HepG2 (cell line): Measurements from ENCODE around the gene MXI1. TPM values are rescaled to one million over a fixed set of nuclear protein-coding genes. Genes with fewer than 3 reads are reported as not detected.

Experiments used
- ATAC-seq: fragments of 200-7000 bp; cut with Tn5 transposase; 3 replicates; pipeline ENCODE4 v1.9.1; 2020; ENCODE audit warnings: mild to moderate bottlenecking, moderate library complexity
- BruUV-seq: library from RNA; stranded (reverse); fragments of 400-500 nt; replicated peaks from 2 replicates; lab custom pipeline; 2021; lab: Mats Ljungman, UMichigan
- CTCF ChIA-PET: fragments of 300-600 bp; formaldehyde crosslinking; extraction: SDS; loops from one replicate; lab custom pipeline; 2021; ENCODE audit warnings: low total read pairs, inconsistent platforms, low intra/inter-chr PET ratio; lab: Yijun Ruan, JAX
- POLR2A ChIA-PET: fragments of 350-600 bp; sonication (Branson Sonifier 250); formaldehyde crosslinking; loops from one replicate; lab custom pipeline; 2020; ENCODE audit warnings: antibody characterized with exemption, inconsistent platforms; lab: Yijun Ruan, JAX
- DNase-seq: peaks from one replicate; pipeline ENCODE4 v3.0.0-alpha.2; 2015; ENCODE audit warnings: low spot score
- FAIRE-seq: peaks from 3 replicates; lab custom pipeline; 2011; peaks lifted over from hg19 to GRCh38; lab: Jason Lieb, UNC
- H2AFZ ChIP-seq: one replicate; pipeline ENCODE4 v1.6.1; 2011; ENCODE audit warnings: low read length, inconsistent platforms
- H3K27ac ChIP-seq: fragments of 300-600 bp; 3 replicates; pipeline ENCODE4 v1.8.0; 2011; ENCODE audit warnings: mixed run types, mild to moderate bottlenecking, mixed read lengths, low read length, inconsistent platforms; ENCODE audit not compliant: insufficient read depth; ENCODE audit errors: extremely low read length
- H3K27me3 ChIP-seq, 2 experiments: fragments of 200-600 bp in 1 of 2; 2 replicates in 1 of 2; 3 replicates in 1 of 2; pipeline versions ENCODE4 v1.6.0 to v1.8.0; 2011; ENCODE audit warnings: low read length in 2 of 2, mild to moderate bottlenecking in 2 of 2, moderate library complexity in 2 of 2, inconsistent platforms in 1 of 2; ENCODE audit not compliant: insufficient read depth in 2 of 2, control insufficient read depth in 1 of 2
- H3K36me3 ChIP-seq, 2 experiments: fragments of 200-600 bp in 1 of 2; replicated peaks in 1 of 2; 2 replicates in 1 of 2; 3 replicates in 1 of 2; pipeline versions ENCODE4 v1.5.1 to v1.8.0; 2011; ENCODE audit warnings: low read length in 2 of 2, inconsistent platforms in 1 of 2; ENCODE audit not compliant: insufficient read depth in 2 of 2, control insufficient read depth in 1 of 2
- H3K4me1 ChIP-seq: 2 replicates; pipeline ENCODE4 v1.5.1; 2012; ENCODE audit warnings: low read length, inconsistent platforms; ENCODE audit not compliant: insufficient read depth
- H3K4me2 ChIP-seq: 2 replicates; pipeline ENCODE4 v1.6.0; 2011; ENCODE audit warnings: low read depth, low read length, inconsistent platforms
- H3K4me3 ChIP-seq, 3 experiments: fragments of 200-600 bp in 1 of 3; sonication (generic), shearing (Covaris generic) in 1 of 3; replicated peaks in 1 of 3; 2 replicates each; pipeline ENCODE4 v1.5.1; 2011 to 2016; ENCODE audit warnings: low read length in 3 of 3, inconsistent platforms in 2 of 3, low read depth in 2 of 3, mild to moderate bottlenecking in 2 of 3, control low read depth in 1 of 3, mixed read lengths in 1 of 3; ENCODE audit not compliant: insufficient read depth in 1 of 3
- H3K79me2 ChIP-seq: one replicate; pipeline ENCODE4 v1.6.1; 2011; ENCODE audit warnings: low read length, inconsistent platforms; ENCODE audit not compliant: insufficient read depth
- H3K9ac ChIP-seq: 2 replicates; pipeline ENCODE4 v1.6.0; 2011; ENCODE audit warnings: mild to moderate bottlenecking, low read depth, low read length, inconsistent platforms; ENCODE audit not compliant: insufficient read depth
- H3K9me3 ChIP-seq: 2 replicates; pipeline ENCODE4 v1.5.1; 2012; ENCODE audit warnings: mild to moderate bottlenecking, low read length
- H4K20me1 ChIP-seq: 2 replicates; pipeline ENCODE4 v1.6.0; 2011; ENCODE audit warnings: inconsistent platforms, mild to moderate bottlenecking, low read length, moderate library complexity; ENCODE audit not compliant: insufficient read depth
- ARID4A ChIP-seq: sonication (generic); formaldehyde crosslinking; IDR thresholded peaks from 2 replicates; pipeline ENCODE4 v1.5.0; 2020; ENCODE audit warnings: mild to moderate bottlenecking, missing genetic modification reagents, borderline replicate concordance
- BCL6 ChIP-seq: IDR thresholded peaks from 2 replicates; pipeline ENCODE4 v1.6.1; 2016; ENCODE audit warnings: missing genetic modification reagents, missing compliant biosample characterization
- GPBP1L1 ChIP-seq: sonication (generic); formaldehyde crosslinking; IDR thresholded peaks from 2 replicates; pipeline ENCODE4 v1.5.0; 2020; ENCODE audit warnings: mild to moderate bottlenecking, missing genetic modification reagents
- JUNB ChIP-seq: sonication (generic); formaldehyde crosslinking; IDR thresholded peaks from 2 replicates; pipeline ENCODE4 v1.8.0; 2022; ENCODE audit warnings: missing genetic modification reagents, mild to moderate bottlenecking, borderline replicate concordance
- MED13 ChIP-seq: sonication (generic); formaldehyde crosslinking; IDR thresholded peaks from 2 replicates; pipeline ENCODE4 v1.5.0; 2020; ENCODE audit warnings: missing genetic modification reagents
- NFYC ChIP-seq: IDR thresholded peaks from 2 replicates; pipeline ENCODE4 v1.6.1; 2016; ENCODE audit warnings: missing genetic modification reagents, missing compliant biosample characterization
- PCBP1 ChIP-seq: fragments of 200-400 bp; formaldehyde crosslinking; IDR thresholded peaks from 2 replicates; pipeline ENCODE4 v1.6.1; 2017; ENCODE audit warnings: mild to moderate bottlenecking, low read depth, low read length, borderline replicate concordance
- RXRA ChIP-seq: sonication (generic); formaldehyde crosslinking; IDR thresholded peaks from 2 replicates; pipeline ENCODE4 v1.5.1; 2020; ENCODE audit warnings: missing genetic modification reagents
- TEAD3 ChIP-seq: optimal IDR thresholded peaks from 2 replicates; pipeline ENCODE3; 2016; ENCODE audit warnings: borderline replicate concordance
- ZNF383 ChIP-seq: sonication (generic); formaldehyde crosslinking; IDR thresholded peaks from 2 replicates; pipeline ENCODE4 v1.4.0; 2020; ENCODE audit warnings: missing genetic modification reagents, mild to moderate bottlenecking, borderline replicate concordance
- ZNF446 ChIP-seq: sonication (generic); formaldehyde crosslinking; IDR thresholded peaks from 2 replicates; pipeline ENCODE4 v1.5.0; 2020; ENCODE audit warnings: mild to moderate bottlenecking, missing genetic modification reagents
- ZNF530 ChIP-seq: sonication (generic); formaldehyde crosslinking; IDR thresholded peaks from 2 replicates; pipeline ENCODE4 v1.5.0; 2020; ENCODE audit warnings: low read depth, mild to moderate bottlenecking, missing genetic modification reagents
- ZNF713 ChIP-seq: sonication (generic); formaldehyde crosslinking; IDR thresholded peaks from 2 replicates; pipeline ENCODE4 v1.4.0; 2020; ENCODE audit warnings: mild to moderate bottlenecking, missing genetic modification reagents
- WGBS: methylation state at CpG from one replicate; pipeline ENCODE4 v1.1.6; 2017; ENCODE audit warnings: low lambda C conversion rate; 5-methylcytosine and 5-hydroxymethylcytosine counted together
- in situ Hi-C: cut with HindIII; loops from 2 replicates; pipeline ENCODE4 v1.10.0; 2017; ENCODE audit warnings: low pct_unique_long_range_greater_than_20kb; ENCODE audit not compliant: extremely low pct_ligation_motif_present
- intact Hi-C: fragments of 100-400 bp; cut with micrococcal nuclease; formaldehyde crosslinking; loops from one replicate; pipeline ENCODE4 v1.10.0; 2022; ENCODE audit not compliant: unreplicated experiment
- polyA plus RNA-seq, 8 experiments: library from polyadenylated mRNA; depleted of rRNA in 3 of 8; stranded (reverse) in 7 of 8; unstranded in 1 of 8; fragments of >200 nt; fragmentation: Illumina TruSeq in 4 of 8; extraction: Trizol in 4 of 8; gene quantifications; 2 replicates each; pipeline versions ENCODE4 v1.2.1 to v1.2.3, GENCODE V29; 2011 to 2016; ENCODE audit warnings: low read depth in 4 of 8, missing spikeins in 1 of 8, mixed read lengths in 1 of 8; ENCODE audit not compliant: insufficient read depth in 1 of 8
- total RNA-seq, 5 experiments: library from RNA; depleted of rRNA; stranded (reverse); fragments of >200 nt; fragmentation: Illumina TruSeq; extraction: Trizol; gene quantifications; 2 replicates each; pipeline ENCODE4 v1.2.3, GENCODE V29; 2016; ENCODE audit warnings: low read depth in 1 of 5
- TF ChIP-seq, protein P1 (sequence below): sonication (generic); formaldehyde crosslinking; IDR thresholded peaks from 2 replicates; pipeline ENCODE4 v1.8.0; 2023; ENCODE audit warnings: mild to moderate bottlenecking, missing genetic modification reagents
- TF ChIP-seq, protein P2 (sequence below): sonication (generic); formaldehyde crosslinking; IDR thresholded peaks from 2 replicates; pipeline ENCODE4 v1.9.0; 2021; ENCODE audit warnings: missing genetic modification reagents, mild to moderate bottlenecking, borderline replicate concordance

Gene MXI1
- total and polyA plus RNA-seq, 2 of the 13 experiments (the other 11 are each of a cell fraction or from before 2014, with no cell fraction given) = 6.6 to 22.0 TPM

DNA sequence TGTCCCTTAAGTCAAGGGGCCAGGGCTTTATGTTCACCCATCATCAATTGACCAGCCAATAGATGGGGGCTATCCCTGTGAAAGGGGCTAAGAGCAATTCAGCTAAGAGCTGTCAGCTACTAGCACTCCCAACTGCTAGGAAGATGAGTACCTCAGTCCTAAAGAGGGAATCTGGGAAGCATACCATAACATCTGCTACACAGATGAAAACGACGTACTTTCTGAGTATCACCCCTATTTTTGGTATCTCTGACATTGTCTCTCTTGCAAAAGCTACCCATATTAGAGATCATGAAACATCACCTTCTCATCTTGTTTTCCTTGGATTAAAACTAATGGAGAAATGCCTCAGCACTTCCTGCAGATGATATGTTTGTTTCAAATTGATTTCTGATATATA lies 104.8 kb downstream of the MXI1 start (continued):
- TF ChIP-seq TEAD3 (CRISPR knock-in tag) (no peak), GPBP1L1 (no peak), ZNF446 (CRISPR knock-in tag) (no peak), RXRA (CRISPR knock-in tag) (no peak), MED13 (CRISPR knock-in tag) (no peak), ZNF530 (CRISPR knock-in tag) (no peak), BCL6 (CRISPR knock-in tag) (no peak), JUNB (CRISPR knock-in tag) (no peak), NFYC (no peak)
- TF ChIP-seq, protein P1, sequence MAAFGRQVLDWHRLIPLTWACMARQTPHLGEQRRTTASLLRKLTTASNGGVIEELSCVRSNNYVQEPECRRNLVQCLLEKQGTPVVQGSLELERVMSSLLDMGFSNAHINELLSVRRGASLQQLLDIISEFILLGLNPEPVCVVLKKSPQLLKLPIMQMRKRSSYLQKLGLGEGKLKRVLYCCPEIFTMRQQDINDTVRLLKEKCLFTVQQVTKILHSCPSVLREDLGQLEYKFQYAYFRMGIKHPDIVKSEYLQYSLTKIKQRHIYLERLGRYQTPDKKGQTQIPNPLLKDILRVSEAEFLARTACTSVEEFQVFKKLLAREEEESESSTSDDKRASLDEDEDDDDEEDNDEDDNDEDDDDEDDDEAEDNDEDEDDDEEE = no peak
- TF ChIP-seq, protein P2, sequence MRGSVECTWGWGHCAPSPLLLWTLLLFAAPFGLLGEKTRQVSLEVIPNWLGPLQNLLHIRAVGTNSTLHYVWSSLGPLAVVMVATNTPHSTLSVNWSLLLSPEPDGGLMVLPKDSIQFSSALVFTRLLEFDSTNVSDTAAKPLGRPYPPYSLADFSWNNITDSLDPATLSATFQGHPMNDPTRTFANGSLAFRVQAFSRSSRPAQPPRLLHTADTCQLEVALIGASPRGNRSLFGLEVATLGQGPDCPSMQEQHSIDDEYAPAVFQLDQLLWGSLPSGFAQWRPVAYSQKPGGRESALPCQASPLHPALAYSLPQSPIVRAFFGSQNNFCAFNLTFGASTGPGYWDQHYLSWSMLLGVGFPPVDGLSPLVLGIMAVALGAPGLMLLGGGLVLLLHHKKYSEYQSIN (CRISPR knock-in tag) = no peak
- TF ChIP-seq, all 625 proteins: peak for 0

GRCh38 chr10:110313674-110314073 lies 106.3 kb downstream of the MXI1 start:
- Histone ChIP-seq H3K4me1 (no peaks in the 10 kb centered on the region), H3K9ac (no peak overlapping the region), H3K27ac (no peak overlapping the region), H3K4me3 (no peak overlapping the region), H3K79me2 (no peaks in the 10 kb centered on the region), H4K20me1 (no peaks in the 10 kb centered on the region), H2AFZ (no peak overlapping the region), H3K4me2 (no peak overlapping the region), H3K36me3 (no peaks in the 10 kb centered on the region), H3K9me3 (no peaks in the 10 kb centered on the region), H3K27me3 (peaks cover 0 to 3% of the 10 kb centered on the region in 2 experiments; a peak in 1 of 5 replicates)
- intact Hi-C loops (no loop called here), in situ Hi-C loops (loop anchor here (5.0 kb wide), 1 partner anchor 219 kb away; no protein-coding TSS in a partner anchor)
- DNase-seq (no peak), FAIRE-seq (no peak), ATAC-seq (no peak)
- ChIA-PET POLR2A (interaction anchor here (0.6 kb wide), 1 partner anchor 9 kb away, joined by 3 read pairs; the partner anchor contains the start of gene SMNDC1), CTCF (no interaction called here)
- no TSS peak for BruUV-seq
- 2% methylated on average over 2 of the region's 2 CpGs for WGBS
- no peak for TF ChIP-seq PCBP1
- no peak for TF ChIP-seq ZNF383 (CRISPR knock-in tag)
- no peak for TF ChIP-seq ARID4A (CRISPR knock-in tag)
- no peak for TF ChIP-seq ZNF713 (CRISPR knock-in tag)
